Sigmoid colon (tissue), 4 donors: ENCODE measurements around the gene TINAG.

Experiments used
- POLR2A ChIP-seq, 2 donors: fragments of 450-650 bp; IDR thresholded peaks; one replicate each; pipeline ENCODE4 v1.6.1; 2016; ENCODE audit warnings: antibody characterized with exemption in 2 of 2, mild to moderate bottlenecking in 2 of 2, moderate library complexity in 2 of 2
- POLR2AphosphoS5 ChIP-seq, 4 donors: sonication (generic); formaldehyde crosslinking; IDR thresholded peaks; one replicate each; pipeline ENCODE4 v1.6.1; 2017; ENCODE audit warnings: antibody characterized with exemption in 4 of 4
- TF ChIP-seq, protein P1 (sequence below), 4 experiments: fragments of 450-650 bp in 3 of 4; fragments of 200-600 bp in 1 of 4; IDR thresholded peaks; one replicate each; pipeline ENCODE4 v1.5.1; 2016 to 2019; ENCODE audit warnings: antibody characterized with exemption in 4 of 4, mild to moderate bottlenecking in 3 of 4, moderate library complexity in 2 of 4

- TF ChIP-seq, protein P1, sequence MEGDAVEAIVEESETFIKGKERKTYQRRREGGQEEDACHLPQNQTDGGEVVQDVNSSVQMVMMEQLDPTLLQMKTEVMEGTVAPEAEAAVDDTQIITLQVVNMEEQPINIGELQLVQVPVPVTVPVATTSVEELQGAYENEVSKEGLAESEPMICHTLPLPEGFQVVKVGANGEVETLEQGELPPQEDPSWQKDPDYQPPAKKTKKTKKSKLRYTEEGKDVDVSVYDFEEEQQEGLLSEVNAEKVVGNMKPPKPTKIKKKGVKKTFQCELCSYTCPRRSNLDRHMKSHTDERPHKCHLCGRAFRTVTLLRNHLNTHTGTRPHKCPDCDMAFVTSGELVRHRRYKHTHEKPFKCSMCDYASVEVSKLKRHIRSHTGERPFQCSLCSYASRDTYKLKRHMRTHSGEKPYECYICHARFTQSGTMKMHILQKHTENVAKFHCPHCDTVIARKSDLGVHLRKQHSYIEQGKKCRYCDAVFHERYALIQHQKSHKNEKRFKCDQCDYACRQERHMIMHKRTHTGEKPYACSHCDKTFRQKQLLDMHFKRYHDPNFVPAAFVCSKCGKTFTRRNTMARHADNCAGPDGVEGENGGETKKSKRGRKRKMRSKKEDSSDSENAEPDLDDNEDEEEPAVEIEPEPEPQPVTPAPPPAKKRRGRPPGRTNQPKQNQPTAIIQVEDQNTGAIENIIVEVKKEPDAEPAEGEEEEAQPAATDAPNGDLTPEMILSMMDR (IDR thresholded peaks at IDR 0.05): no peak
- TF ChIP-seq POLR2A (IDR thresholded peaks at IDR 0.05): no peak
- no peak for TF ChIP-seq POLR2AphosphoS5 (IDR thresholded peaks at IDR 0.05)
Measured at GRCh38 chr6:54308289-54308985, at the start of gene TINAG.
